Caco-2 (cell line): ENCODE results near the gene PIP4P1. TPM values are rescaled to one million over a fixed set of nuclear protein-coding genes. Genes with fewer than 3 reads are reported as not detected.
A peak's percentile ranks its signal among the peaks of the same experiment; 100 is the strongest.

Experiments used
- BruUV-seq: library from RNA; stranded (reverse); fragments of 400-500 nt; replicated peaks from 2 replicates; lab custom pipeline; 2021; lab: Mats Ljungman, UMichigan
- CTCF ChIA-PET: fragments of 300-600 bp; sonication (Branson Sonifier 250); formaldehyde crosslinking; loops from one replicate; lab custom pipeline; 2022; ENCODE audit warnings: antibody characterized with exemption; lab: Charles Lee
- POLR2A ChIA-PET: fragments of 300-600 bp; sonication (Branson Sonifier 250); formaldehyde crosslinking; loops from one replicate; lab custom pipeline; 2022; ENCODE audit warnings: antibody characterized with exemption; lab: Charles Lee
- DNase-seq, 2 experiments: peaks; one replicate each; pipeline versions ENCODE4 v3.0.0 to v3.0.0-alpha.2; 2020 to 2022
- H3K27me3 ChIP-seq: replicated peaks from 2 replicates; pipeline ENCODE4 v1.6.0; 2011; ENCODE audit warnings: low read length; ENCODE audit not compliant: control insufficient read depth, insufficient read depth
- H3K36me3 ChIP-seq: 2 replicates; pipeline ENCODE4 v1.5.1; 2011; ENCODE audit warnings: low read length; ENCODE audit not compliant: control insufficient read depth, insufficient read depth
- H3K4me1 ChIP-seq: fragments of 250-450 bp; sonication (Bioruptor Pico); 2 replicates; pipeline ENCODE4 v1.5.1; 2020; ENCODE audit warnings: mild to moderate bottlenecking
- H3K4me3 ChIP-seq: 2 replicates; pipeline ENCODE4 v1.5.1; 2011; ENCODE audit warnings: low read depth, mild to moderate bottlenecking, control low read depth, low read length
- H3K9me3 ChIP-seq: fragments of 250-450 bp; sonication (Bioruptor Pico); 2 replicates; pipeline ENCODE4 v1.5.1; 2020; ENCODE audit warnings: mild to moderate bottlenecking, moderate library complexity
- H3K27ac Mint-ChIP-seq: one replicate; pipeline ENCODE4 v1.8.0; 2022; ENCODE audit warnings: mixed read lengths; ENCODE audit not compliant: unreplicated experiment
- H3K27me3 Mint-ChIP-seq: one replicate; pipeline ENCODE4 v1.8.0; 2022; ENCODE audit warnings: mixed read lengths; ENCODE audit not compliant: insufficient read depth, unreplicated experiment
- H3K36me3 Mint-ChIP-seq: one replicate; pipeline ENCODE4 v1.8.0; 2022; ENCODE audit warnings: mild to moderate bottlenecking, mixed read lengths; ENCODE audit not compliant: insufficient read depth, unreplicated experiment
- H3K4me1 Mint-ChIP-seq: one replicate; pipeline ENCODE4 v1.8.0; 2022; ENCODE audit warnings: low read depth, mixed read lengths; ENCODE audit not compliant: unreplicated experiment
- H3K4me3 Mint-ChIP-seq: one replicate; pipeline ENCODE4 v1.8.0; 2022; ENCODE audit warnings: mild to moderate bottlenecking, moderate library complexity, mixed read lengths; ENCODE audit not compliant: unreplicated experiment
- H3K9me3 Mint-ChIP-seq: one replicate; pipeline ENCODE4 v1.8.0; 2022; ENCODE audit warnings: mixed read lengths; ENCODE audit not compliant: unreplicated experiment
- intact Hi-C: fragments of 100-400 bp; cut with micrococcal nuclease; formaldehyde crosslinking; loops from one replicate; pipeline ENCODE4 v1.10.0; 2022; ENCODE audit not compliant: unreplicated experiment
- total RNA-seq: library from RNA; stranded (reverse); gene quantifications from 2 replicates; pipeline ENCODE4 v1.2.3, GENCODE V29; 2022
- TF ChIP-seq, protein P1 (sequence below), 2 experiments: fragments of 200-600 bp in 1 of 2; IDR thresholded peaks; 1 replicate in 1 of 2; 2 replicates in 1 of 2; pipeline versions ENCODE4 v1.5.1 to v1.8.0; 2011 to 2022; ENCODE audit warnings: antibody characterized with exemption in 1 of 2, control low read depth in 1 of 2, inconsistent platforms in 1 of 2, low read depth in 1 of 2, low read length in 1 of 2, mild to moderate bottlenecking in 1 of 2, moderate library complexity in 1 of 2; ENCODE audit not compliant: insufficient read depth in 1 of 2, severe bottlenecking in 1 of 2, unreplicated experiment in 1 of 2

Gene PIP4P1
- total RNA-seq, 1 experiment from 2014 or later, result 46.2 TPM

DNA sequence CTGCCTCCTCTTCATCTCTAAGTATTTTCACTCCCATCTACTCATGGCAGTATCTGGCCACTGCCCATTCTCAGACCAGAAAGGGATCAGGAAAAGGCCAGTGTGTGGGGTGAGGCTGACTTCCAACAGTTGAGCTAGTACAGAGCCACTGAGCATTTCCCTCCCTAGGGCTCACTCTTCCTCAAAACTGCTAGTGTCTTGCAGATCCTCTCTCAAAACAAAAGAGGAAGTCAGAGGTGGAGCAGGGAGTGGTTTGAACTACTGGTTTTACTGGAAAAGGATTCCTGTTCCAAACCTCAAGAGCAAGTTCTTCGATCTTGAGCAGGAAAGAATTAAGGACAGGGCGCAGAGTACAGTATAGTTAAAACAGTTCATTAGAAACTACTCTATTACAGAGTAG lies 32.4 kb upstream of the PIP4P1 start:
- Histone ChIP-seq H3K9me3 (no peaks in the 10 kb centered on the region), H3K27me3 (no peaks in the 10 kb centered on the region), H3K36me3 (no peaks in the 10 kb centered on the region), H3K4me1 (peaks cover 22% of the 10 kb centered on the region), H3K4me3 (no peak overlapping the region)
- POLR2A ChIA-PET, result no interaction called here
- TF ChIP-seq, protein P1, sequence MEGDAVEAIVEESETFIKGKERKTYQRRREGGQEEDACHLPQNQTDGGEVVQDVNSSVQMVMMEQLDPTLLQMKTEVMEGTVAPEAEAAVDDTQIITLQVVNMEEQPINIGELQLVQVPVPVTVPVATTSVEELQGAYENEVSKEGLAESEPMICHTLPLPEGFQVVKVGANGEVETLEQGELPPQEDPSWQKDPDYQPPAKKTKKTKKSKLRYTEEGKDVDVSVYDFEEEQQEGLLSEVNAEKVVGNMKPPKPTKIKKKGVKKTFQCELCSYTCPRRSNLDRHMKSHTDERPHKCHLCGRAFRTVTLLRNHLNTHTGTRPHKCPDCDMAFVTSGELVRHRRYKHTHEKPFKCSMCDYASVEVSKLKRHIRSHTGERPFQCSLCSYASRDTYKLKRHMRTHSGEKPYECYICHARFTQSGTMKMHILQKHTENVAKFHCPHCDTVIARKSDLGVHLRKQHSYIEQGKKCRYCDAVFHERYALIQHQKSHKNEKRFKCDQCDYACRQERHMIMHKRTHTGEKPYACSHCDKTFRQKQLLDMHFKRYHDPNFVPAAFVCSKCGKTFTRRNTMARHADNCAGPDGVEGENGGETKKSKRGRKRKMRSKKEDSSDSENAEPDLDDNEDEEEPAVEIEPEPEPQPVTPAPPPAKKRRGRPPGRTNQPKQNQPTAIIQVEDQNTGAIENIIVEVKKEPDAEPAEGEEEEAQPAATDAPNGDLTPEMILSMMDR (IDR thresholded peaks at IDR 0.05; ENCODE audit: insufficient read depth in 1 of 2, low read depth in 1 of 2, low read length in 1 of 2, severe bottlenecking in 1 of 2, unreplicated experiment in 1 of 2), result no peak
- Mint-ChIP-seq H3K36me3 (no peaks in the 10 kb centered on the region), H3K27ac (no peak overlapping the region), H3K9me3 (peaks cover 6% of the 10 kb centered on the region), H3K4me3 (no peak overlapping the region), H3K4me1 (peaks cover 17% of the 10 kb centered on the region), H3K27me3 (no peaks in the 10 kb centered on the region)
- intact Hi-C loops, result no loop called here
- BruUV-seq, result no TSS peak
- CTCF ChIA-PET, result no interaction called here
- DNase-seq, result no peak

DNA sequence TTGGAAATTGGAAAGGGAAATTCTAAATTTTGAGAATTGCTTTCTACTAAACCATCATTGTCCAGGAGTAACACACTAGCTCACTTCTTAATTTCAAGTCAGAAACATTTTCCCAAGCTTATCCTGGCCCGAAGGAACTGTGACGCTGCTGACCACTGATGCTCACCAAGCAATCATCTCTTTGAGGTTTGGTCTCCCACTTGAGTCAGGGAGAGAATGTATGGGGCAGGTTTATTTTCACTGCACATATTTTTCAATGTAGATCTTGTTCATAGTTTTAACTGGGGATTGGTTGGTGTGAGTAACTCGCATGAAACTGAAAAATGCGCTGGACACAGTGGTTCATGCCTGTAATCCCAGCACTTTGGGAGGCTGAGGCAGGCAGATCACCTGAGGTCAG lies 31.3 kb upstream of the PIP4P1 start:
- TF ChIP-seq, protein P1 (IDR thresholded peaks at IDR 0.05; ENCODE audit: insufficient read depth in 1 of 2, low read depth in 1 of 2, low read length in 1 of 2, severe bottlenecking in 1 of 2, unreplicated experiment in 1 of 2), result no peak
- H3K36me3 Mint-ChIP-seq, result no peaks in the 10 kb centered on the region
- no peak overlapping the region for H3K27ac Mint-ChIP-seq
- peaks cover 6% of the 10 kb centered on the region for H3K9me3 Mint-ChIP-seq
- H3K27me3 Mint-ChIP-seq, result no peaks in the 10 kb centered on the region
- CTCF ChIA-PET, result no interaction called here
- intact Hi-C loops, result no loop called here
- H3K4me1 Mint-ChIP-seq, result peaks cover 15% of the 10 kb centered on the region
- DNase-seq, result no peak
- Histone ChIP-seq H3K27me3 (no peaks in the 10 kb centered on the region), H3K9me3 (no peaks in the 10 kb centered on the region), H3K36me3 (no peaks in the 10 kb centered on the region), H3K4me1 (peaks cover 26% of the 10 kb centered on the region), H3K4me3 (no peak overlapping the region)
- no peak overlapping the region for H3K4me3 Mint-ChIP-seq
- POLR2A ChIA-PET, result no interaction called here
- no TSS peak for BruUV-seq

DNA sequence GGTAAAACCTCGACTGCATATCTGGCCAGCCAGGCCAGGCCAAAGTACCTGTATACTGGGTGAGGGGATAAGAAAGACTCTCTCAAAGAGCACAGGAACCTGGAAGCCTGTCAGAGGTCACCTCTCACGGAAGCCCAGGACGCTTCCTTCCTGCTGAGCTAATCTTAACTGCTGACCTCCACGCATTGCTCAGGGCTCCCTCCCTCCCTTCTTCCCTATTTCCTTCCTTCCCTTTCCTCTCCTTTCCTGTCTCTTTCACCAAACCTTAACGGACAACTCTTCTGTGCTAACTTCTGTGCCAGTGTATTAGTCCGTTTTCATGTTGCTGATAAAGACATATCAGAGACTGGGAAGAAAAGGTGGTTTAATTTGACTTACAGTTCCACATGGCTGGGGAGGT lies 29.3 kb upstream of the PIP4P1 start:
- TF ChIP-seq, protein P1 (IDR thresholded peaks at IDR 0.05; ENCODE audit: insufficient read depth in 1 of 2, low read depth in 1 of 2, low read length in 1 of 2, severe bottlenecking in 1 of 2, unreplicated experiment in 1 of 2), result no peak
- Histone ChIP-seq H3K27me3 (no peaks in the 10 kb centered on the region), H3K4me3 (no peak overlapping the region), H3K36me3 (no peaks in the 10 kb centered on the region), H3K9me3 (no peaks in the 10 kb centered on the region), H3K4me1 (peaks cover 31% of the 10 kb centered on the region)
- no peaks in the 10 kb centered on the region for H3K36me3 Mint-ChIP-seq
- peaks cover under 1% of the 10 kb centered on the region for H3K9me3 Mint-ChIP-seq
- H3K4me1 Mint-ChIP-seq, result peaks cover 23% of the 10 kb centered on the region
- intact Hi-C loops, result no loop called here
- BruUV-seq, result no TSS peak
- H3K27me3 Mint-ChIP-seq, result no peaks in the 10 kb centered on the region
- ChIA-PET CTCF (no interaction called here), POLR2A (no interaction called here)
- peak overlapping the region; percentile 4 for H3K27ac Mint-ChIP-seq
- H3K4me3 Mint-ChIP-seq, result no peak overlapping the region
- DNase-seq, result no peak
